ENCODE measurements around the gene SLCO2B1. TPM values are rescaled to one million over a fixed set of nuclear protein-coding genes. Genes with fewer than 3 reads are reported as not detected.

Gene SLCO2B1
- total RNA-seq, 2 donors from 2014 or later: 1.1 to 1.9 TPM

GRCh38 chr11:75118577-75118976 lies 32.3 kb upstream of the SLCO2B1 start:
- Mint-ChIP-seq H3K27ac (no peak overlapping the region), H3K4me1 (no peaks in the 10 kb centered on the region), H3K9me3 (peaks cover 39% of the 10 kb centered on the region), H3K27me3 (ENCODE audit: insufficient read depth) (peaks cover 17% of the 10 kb centered on the region), H3K4me3 (no peak overlapping the region), H3K36me3 (ENCODE audit: low read depth) (peaks cover 2% of the 10 kb centered on the region)
- no peak for DNase-seq
- H3K9ac ChIP-seq (ENCODE audit: extremely low read depth, low read length, poor library complexity, severe bottlenecking): no peak overlapping the region
- WGBS, 2 experiments (ENCODE audit: insufficient coverage in 1 of 2, insufficient read length in 1 of 2): no CpG with 5 or more reads among the region's 1 CpG
- peaks cover 10% of the 10 kb centered on the region for H3K9me3 ChIP-seq (ENCODE audit: control insufficient read depth, low read length)
- no peak for TF ChIP-seq CTCF (conservative IDR thresholded peaks at IDR 0.05)
- H3K36me3 ChIP-seq (ENCODE audit: control insufficient read depth, insufficient read depth, low read length): no peaks in the 10 kb centered on the region
- H3K4me3 ChIP-seq (ENCODE audit: low read length): no peak overlapping the region
- no peaks in the 10 kb centered on the region for H3K27me3 ChIP-seq (ENCODE audit: control insufficient read depth, insufficient read depth, low read length, poor library complexity, severe bottlenecking)
- no peaks in the 10 kb centered on the region for H3K4me1 ChIP-seq (ENCODE audit: control insufficient read depth, insufficient read depth, low read length)
- H3K27ac ChIP-seq (ENCODE audit: low read depth, low read length): no peak overlapping the region

DNA sequence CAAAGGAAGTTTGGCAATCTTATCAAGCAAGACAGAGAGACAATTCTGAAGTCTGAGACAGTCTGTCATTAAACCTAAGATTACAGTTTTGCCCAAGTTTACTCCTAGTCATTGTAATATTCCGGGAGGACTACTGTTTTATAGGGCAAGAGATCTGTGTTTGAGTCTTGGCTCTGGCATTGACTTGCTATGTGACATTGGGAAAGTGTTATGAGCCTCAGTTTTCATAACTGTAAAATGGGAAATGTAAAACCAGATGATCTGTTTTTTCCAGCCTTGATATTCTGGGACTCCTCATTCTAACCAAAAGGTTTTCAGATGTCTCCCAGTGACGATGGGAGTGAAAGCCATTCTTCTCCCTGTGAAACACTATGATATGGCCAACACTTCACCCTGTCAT lies 24.3 kb upstream of the SLCO2B1 start:
- no peak overlapping the region for H3K9ac ChIP-seq (ENCODE audit: extremely low read depth, low read length, poor library complexity, severe bottlenecking)
- no peak overlapping the region for H3K27ac ChIP-seq (ENCODE audit: low read depth, low read length)
- WGBS, 2 experiments (ENCODE audit: insufficient coverage in 1 of 2, insufficient read length in 1 of 2): 85 to 100% methylated on average over 2 of the region's 2 CpGs
- H3K36me3 ChIP-seq (ENCODE audit: control insufficient read depth, insufficient read depth, low read length): no peaks in the 10 kb centered on the region
- no peak for TF ChIP-seq CTCF (conservative IDR thresholded peaks at IDR 0.05)
- H3K27ac Mint-ChIP-seq: no peak overlapping the region
- H3K9me3 ChIP-seq (ENCODE audit: control insufficient read depth, low read length): no peaks in the 10 kb centered on the region
- H3K9me3 Mint-ChIP-seq: peaks cover 20% of the 10 kb centered on the region
- no peak overlapping the region for H3K4me3 Mint-ChIP-seq
- H3K4me1 ChIP-seq (ENCODE audit: control insufficient read depth, insufficient read depth, low read length): no peaks in the 10 kb centered on the region
- H3K4me1 Mint-ChIP-seq: no peaks in the 10 kb centered on the region
- H3K4me3 ChIP-seq (ENCODE audit: low read length): no peak overlapping the region
- no peak for DNase-seq
- H3K27me3 ChIP-seq (ENCODE audit: control insufficient read depth, insufficient read depth, low read length, poor library complexity, severe bottlenecking): no peaks in the 10 kb centered on the region
- peaks cover 16% of the 10 kb centered on the region for H3K27me3 Mint-ChIP-seq (ENCODE audit: insufficient read depth)
- no peaks in the 10 kb centered on the region for H3K36me3 Mint-ChIP-seq (ENCODE audit: low read depth)

- no peaks in the 10 kb centered on the region for H3K4me1 ChIP-seq (ENCODE audit: control insufficient read depth, insufficient read depth, low read length)
- H3K27ac Mint-ChIP-seq: no peak overlapping the region
These were observed 18.8 kb upstream of the SLCO2B1 start for GRCh38 chr11:75132080-75132479.

More at GRCh38 chr11:75132080-75132479, 18.8 kb upstream of the SLCO2B1 start:
- Mint-ChIP-seq H3K4me1 (no peaks in the 10 kb centered on the region), H3K36me3 (ENCODE audit: low read depth) (no peaks in the 10 kb centered on the region), H3K27me3 (ENCODE audit: insufficient read depth) (peaks cover 22% of the 10 kb centered on the region), H3K4me3 (no peak overlapping the region), H3K9me3 (peaks cover 18% of the 10 kb centered on the region)
- H3K27ac ChIP-seq (ENCODE audit: low read depth, low read length): no peak overlapping the region
- H3K27me3 ChIP-seq (ENCODE audit: control insufficient read depth, insufficient read depth, low read length, poor library complexity, severe bottlenecking): no peaks in the 10 kb centered on the region
- no peak for DNase-seq
- H3K36me3 ChIP-seq (ENCODE audit: control insufficient read depth, insufficient read depth, low read length): no peaks in the 10 kb centered on the region
- H3K9me3 ChIP-seq (ENCODE audit: control insufficient read depth, low read length): no peaks in the 10 kb centered on the region
- no peak overlapping the region for H3K9ac ChIP-seq (ENCODE audit: extremely low read depth, low read length, poor library complexity, severe bottlenecking)
- no peak for TF ChIP-seq CTCF (conservative IDR thresholded peaks at IDR 0.05)
- no peak overlapping the region for H3K4me3 ChIP-seq (ENCODE audit: low read length)
- 86 to 90% methylated on average over 3 of the region's 3 CpGs for WGBS, 2 experiments (ENCODE audit: insufficient coverage in 1 of 2, insufficient read length in 1 of 2)
